ENCODE data around the gene CDC45.

CDC45 gene

GRCh38 chr22:19510919-19511341 lies 31.2 kb downstream of the CDC45 start (continued):
- TF ChIP-seq ZNF148 (tag by site-specific recombination; IDR thresholded peaks at IDR 0.05; ENCODE audit: borderline replicate concordance): no peak
- no peak for TF ChIP-seq ZFP41 (tag by site-specific recombination; IDR thresholded peaks at IDR 0.05; ENCODE audit: borderline replicate concordance)

- Histone ChIP-seq H3K4me1 (ENCODE audit: control insufficient read depth, insufficient read depth, low read length) (no peaks in the 10 kb centered on the region), H3K4me3 (ENCODE audit: low read depth, low read length) (no peak overlapping the region), H3K9me3 (ENCODE audit: control insufficient read depth, insufficient read depth, low read depth, low read length) (no peaks in the 10 kb centered on the region), H3K27ac (ENCODE audit: extremely low read depth, low read depth, low read length) (no peak overlapping the region), H3K36me3 (ENCODE audit: control insufficient read depth in 2 of 2, insufficient read depth in 1 of 2, low read length in 2 of 2) (peaks cover 16 to 98% of the 10 kb centered on the region in 2 experiments)
- no peak for TF ChIP-seq GLIS2 (tag by site-specific recombination; IDR thresholded peaks at IDR 0.05)
- TF ChIP-seq TRIM28 (IDR thresholded peaks at IDR 0.05; ENCODE audit: borderline replicate concordance, low read length): 0 out of 2 replicates have a peak, but pooled peaks have one; percentile 48
- TF ChIP-seq SETDB1 (IDR thresholded peaks at IDR 0.05; ENCODE audit: insufficient read length, low read length): peak; percentile 73
- TF ChIP-seq ZNF280D (tag by site-specific recombination; IDR thresholded peaks at IDR 0.05): 0 out of 2 replicates have a peak, but pooled peaks have one; percentile 78
- TF ChIP-seq ZNF677 (tag by site-specific recombination; IDR thresholded peaks at IDR 0.05): no peak
- ChIA-PET CTCF (no interaction called here), POLR2A (no interaction called here)
Measured at GRCh38 chr22:19513823-19514222, 34.1 kb downstream of the CDC45 start.

- Histone ChIP-seq H3K36me3 (ENCODE audit: control insufficient read depth in 2 of 2, insufficient read depth in 1 of 2, low read length in 2 of 2) (peaks cover 15 to 99% of the 10 kb centered on the region in 2 experiments), H3K9me3 (ENCODE audit: control insufficient read depth, insufficient read depth, low read depth, low read length) (no peaks in the 10 kb centered on the region), H3K4me3 (ENCODE audit: low read depth, low read length) (no peak overlapping the region), H3K4me1 (ENCODE audit: control insufficient read depth, insufficient read depth, low read length) (no peaks in the 10 kb centered on the region), H3K27ac (ENCODE audit: extremely low read depth, low read depth, low read length) (no peak overlapping the region)
- POLR2A ChIA-PET: no interaction called here
- TF ChIP-seq ZNF704 (tag by site-specific recombination; IDR thresholded peaks at IDR 0.05): no peak
- no peak for TF ChIP-seq ZSCAN16 (tag by site-specific recombination; IDR thresholded peaks at IDR 0.05)
- no peak for TF ChIP-seq KLF8 (tag by site-specific recombination; IDR thresholded peaks at IDR 0.05)
- no peak for TF ChIP-seq ZIC2 (tag by site-specific recombination; IDR thresholded peaks at IDR 0.05)
- no peak for TF ChIP-seq ZNF112 (tag by site-specific recombination; IDR thresholded peaks at IDR 0.05)
- TF ChIP-seq ZBTB26 (tag by site-specific recombination; optimal IDR thresholded peaks at IDR 0.05): no peak
- TF ChIP-seq ZNF658 (tag by site-specific recombination; IDR thresholded peaks at IDR 0.05): no peak
- TF ChIP-seq ZEB2 (tag by site-specific recombination; IDR thresholded peaks at IDR 0.05): no peak
- no peak for TF ChIP-seq SETDB1 (IDR thresholded peaks at IDR 0.05; ENCODE audit: insufficient read length, low read length)
- no peak for TF ChIP-seq ZNF510 (tag by site-specific recombination; IDR thresholded peaks at IDR 0.05; ENCODE audit: insufficient replicate concordance)
- TF ChIP-seq ZNF138 (tag by site-specific recombination; IDR thresholded peaks at IDR 0.05; ENCODE audit: borderline replicate concordance): no peak
- no peak for TF ChIP-seq ZNF248 (tag by site-specific recombination; IDR thresholded peaks at IDR 0.05)
- TF ChIP-seq SCRT1 (tag by site-specific recombination; IDR thresholded peaks at IDR 0.05; ENCODE audit: borderline replicate concordance): no peak
- CTCF ChIA-PET: no interaction called here
Measured at GRCh38 chr22:19514831-19515565, 35.3 kb downstream of the CDC45 start.

All from HEK293 (cell line).